GM12891 (cell line): Measurements from ENCODE around the gene ZC3H12C.
"Not testable (repeated sequence)": the region's sequence is repeated elsewhere in the genome, so short reads cannot be mapped to it uniquely, and the experiment has no call there.

Experiments used
- PAX5 ChIP-seq: IDR thresholded peaks from 2 replicates; pipeline ENCODE4 v1.6.1; 2011; ENCODE audit warnings: low read length, moderate library complexity, mild to moderate bottlenecking; ENCODE audit not compliant: insufficient read depth, severe bottlenecking
- POLR2A ChIP-seq: IDR thresholded peaks from 2 replicates; pipeline ENCODE4 v1.6.1; 2011; ENCODE audit warnings: low read depth, low read length, control low read depth
- POLR2AphosphoS5 ChIP-seq: IDR thresholded peaks from 2 replicates; pipeline ENCODE4 v1.6.1; 2011; ENCODE audit warnings: low read depth, low read length, control low read depth
- SPI1 ChIP-seq: IDR thresholded peaks from 2 replicates; pipeline ENCODE4 v1.6.1; 2011; ENCODE audit warnings: low read depth, low read length, control low read depth

DNA sequence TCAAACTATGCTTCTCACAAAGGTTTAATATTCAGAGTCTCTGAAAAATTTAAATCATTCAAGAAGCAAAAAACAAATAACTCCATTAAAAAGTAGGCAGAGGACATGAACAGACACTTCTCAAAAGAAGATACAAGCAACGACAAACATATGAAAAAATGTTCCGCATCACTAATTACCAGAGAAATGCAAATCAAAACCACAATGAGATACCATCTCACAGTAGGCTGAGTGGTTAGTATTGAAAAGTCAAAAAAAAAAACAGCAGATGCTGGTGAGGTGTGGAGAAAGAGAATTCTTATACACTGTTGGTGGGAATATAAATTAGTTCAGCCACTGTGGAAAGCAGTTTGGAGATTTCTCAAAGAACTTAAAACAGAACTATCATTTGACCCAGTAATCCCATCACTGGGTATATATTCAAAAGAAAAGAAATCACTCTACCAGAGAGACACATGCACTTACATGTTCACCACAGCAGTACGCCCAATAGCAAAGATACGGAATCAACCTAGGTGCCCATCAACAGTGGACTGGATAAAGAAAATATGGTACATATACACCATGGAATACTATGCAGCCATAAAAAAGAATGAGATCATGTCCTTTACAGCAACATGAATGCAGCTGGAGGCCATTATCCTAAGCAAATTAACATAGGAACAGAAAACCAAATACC is 99.6 kb downstream of the ZC3H12C start:
- not testable (repeated sequence) for TF ChIP-seq PAX5, POLR2AphosphoS5, POLR2A, SPI1
